Ovary (tissue), 3 donors: ENCODE results near the gene HOATZ.

Experiments
- EP300 ChIP-seq: sonication (generic); formaldehyde crosslinking; IDR thresholded peaks from one replicate; pipeline ENCODE4 v1.6.1; 2017; ENCODE audit warnings: antibody characterized with exemption
- POLR2A ChIP-seq: fragments of 450-650 bp; IDR thresholded peaks from one replicate; pipeline ENCODE4 v1.6.1; 2017; ENCODE audit warnings: antibody characterized with exemption, mild to moderate bottlenecking, moderate library complexity
- TF ChIP-seq, protein P1 (sequence below), 3 donors: fragments of 450-650 bp in 2 of 3; fragments of 200-600 bp in 1 of 3; IDR thresholded peaks; one replicate each; pipeline versions ENCODE4 v1.5.1 to v1.8.0; 2016 to 2022; ENCODE audit warnings: antibody characterized with exemption in 3 of 3, mild to moderate bottlenecking in 1 of 3
- donor health status: DM: no; HTN: no; CAD: no.

DNA sequence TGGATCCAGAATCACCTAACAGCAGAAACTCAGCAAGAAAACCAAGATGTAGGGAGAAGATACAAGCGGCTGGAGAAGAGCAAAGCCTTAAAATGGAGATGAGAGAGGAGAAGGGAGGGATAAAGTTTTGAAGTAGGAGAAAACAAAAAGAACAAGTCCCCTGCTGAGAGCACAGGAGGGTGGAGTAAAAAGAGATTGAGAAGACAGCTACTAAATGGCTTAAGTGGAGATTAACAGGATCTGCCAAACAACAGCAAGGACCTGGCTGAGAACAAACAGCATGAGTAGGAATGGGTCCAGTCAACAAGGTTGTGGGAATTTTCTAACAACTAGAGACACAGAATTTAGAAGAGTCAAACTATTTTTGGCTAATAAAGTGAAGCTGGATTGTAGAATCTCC is 20.5 kb upstream of the HOATZ start:
- TF ChIP-seq, protein P1, sequence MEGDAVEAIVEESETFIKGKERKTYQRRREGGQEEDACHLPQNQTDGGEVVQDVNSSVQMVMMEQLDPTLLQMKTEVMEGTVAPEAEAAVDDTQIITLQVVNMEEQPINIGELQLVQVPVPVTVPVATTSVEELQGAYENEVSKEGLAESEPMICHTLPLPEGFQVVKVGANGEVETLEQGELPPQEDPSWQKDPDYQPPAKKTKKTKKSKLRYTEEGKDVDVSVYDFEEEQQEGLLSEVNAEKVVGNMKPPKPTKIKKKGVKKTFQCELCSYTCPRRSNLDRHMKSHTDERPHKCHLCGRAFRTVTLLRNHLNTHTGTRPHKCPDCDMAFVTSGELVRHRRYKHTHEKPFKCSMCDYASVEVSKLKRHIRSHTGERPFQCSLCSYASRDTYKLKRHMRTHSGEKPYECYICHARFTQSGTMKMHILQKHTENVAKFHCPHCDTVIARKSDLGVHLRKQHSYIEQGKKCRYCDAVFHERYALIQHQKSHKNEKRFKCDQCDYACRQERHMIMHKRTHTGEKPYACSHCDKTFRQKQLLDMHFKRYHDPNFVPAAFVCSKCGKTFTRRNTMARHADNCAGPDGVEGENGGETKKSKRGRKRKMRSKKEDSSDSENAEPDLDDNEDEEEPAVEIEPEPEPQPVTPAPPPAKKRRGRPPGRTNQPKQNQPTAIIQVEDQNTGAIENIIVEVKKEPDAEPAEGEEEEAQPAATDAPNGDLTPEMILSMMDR (IDR thresholded peaks at IDR 0.05) = no peak
- TF ChIP-seq POLR2A (no peak), EP300 (no peak)
